GM23338 (cell line): ENCODE data around the gene BRD3. TPM values are rescaled to one million over a fixed set of nuclear protein-coding genes. Genes with fewer than 3 reads are reported as not detected.
"Not testable (repeated sequence)": the region's sequence is repeated elsewhere in the genome, so short reads cannot be mapped to it uniquely, and the experiment has no call there.

ENCODE experiments used
- ATAC-seq: fragments of 200-7000 bp; cut with Tn5 transposase; 3 replicates; pipeline ENCODE4 v1.9.1; 2020
- DNase-seq: peaks from one replicate; pipeline ENCODE4 v3.0.0-alpha.2; 2015; ENCODE audit warnings: low spot score
- H2AFZ ChIP-seq: fragments of 200-600 bp; sonication (generic); 2 replicates; pipeline ENCODE4 v1.8.0; 2016; ENCODE audit warnings: antibody characterized with exemption, mild to moderate bottlenecking, moderate library complexity
- H3F3A ChIP-seq: fragments of 200-600 bp; sonication (generic); replicated peaks from 2 replicates; pipeline ENCODE4 v1.8.0; 2017; ENCODE audit warnings: antibody characterized with exemption, mixed run types, low read depth
- H3K27ac ChIP-seq: fragments of 200-600 bp; sonication (generic); 2 replicates; pipeline ENCODE4 v1.6.1; 2016; ENCODE audit warnings: low read depth
- H3K27me3 ChIP-seq: fragments of 200-600 bp; sonication (generic); 2 replicates; pipeline ENCODE4 v1.8.0; 2016; ENCODE audit warnings: mild to moderate bottlenecking, mixed run types, moderate library complexity; ENCODE audit not compliant: insufficient read depth
- H3K36me3 ChIP-seq: fragments of 200-600 bp; sonication (generic); 2 replicates; pipeline ENCODE4 v1.8.0; 2016; ENCODE audit warnings: mild to moderate bottlenecking; ENCODE audit not compliant: insufficient read depth
- H3K4me1 ChIP-seq: fragments of 200-600 bp; sonication (generic); 2 replicates; pipeline ENCODE4 v1.8.0; 2016; ENCODE audit warnings: mild to moderate bottlenecking, moderate library complexity; ENCODE audit not compliant: insufficient read depth
- H3K4me2 ChIP-seq: fragments of 200-600 bp; sonication (generic); 2 replicates; pipeline ENCODE4 v1.7.1; 2017; ENCODE audit warnings: mixed run types
- H3K4me3 ChIP-seq: fragments of 200-600 bp; sonication (generic); 2 replicates; pipeline ENCODE4 v1.6.1; 2016; ENCODE audit warnings: mixed run types
- H3K79me2 ChIP-seq: fragments of 200-600 bp; sonication (generic); replicated peaks from 2 replicates; pipeline ENCODE4 v1.8.0; 2017; ENCODE audit warnings: mild to moderate bottlenecking; ENCODE audit not compliant: insufficient read depth
- H3K9me2 ChIP-seq: fragments of 200-600 bp; sonication (generic); 2 replicates; pipeline ENCODE4 v1.8.0; 2017; ENCODE audit not compliant: insufficient read depth
- H4K20me1 ChIP-seq: fragments of 200-600 bp; sonication (generic); replicated peaks from 2 replicates; pipeline ENCODE4 v1.8.0; 2017; ENCODE audit warnings: mild to moderate bottlenecking; ENCODE audit not compliant: insufficient read depth
- H3K27ac Mint-ChIP-seq: 2 replicates; pipeline ENCODE4 v1.8.0; 2020; ENCODE audit warnings: inconsistent platforms, mild to moderate bottlenecking, moderate library complexity, mixed read lengths
- H3K27me3 Mint-ChIP-seq: 3 replicates; pipeline ENCODE4 v1.8.0; 2022; ENCODE audit warnings: low read depth, mild to moderate bottlenecking, moderate library complexity, mixed read lengths, inconsistent platforms; ENCODE audit not compliant: insufficient read depth, poor library complexity
- H3K36me3 Mint-ChIP-seq: 3 replicates; pipeline ENCODE4 v1.8.0; 2021; ENCODE audit warnings: low read depth, mild to moderate bottlenecking, inconsistent platforms, moderate library complexity, mixed read lengths
- H3K4me1 Mint-ChIP-seq: 3 replicates; pipeline ENCODE4 v1.8.0; 2020; ENCODE audit warnings: mild to moderate bottlenecking, inconsistent platforms, mixed read lengths
- H3K4me3 Mint-ChIP-seq: 3 replicates; pipeline ENCODE4 v1.8.0; 2021; ENCODE audit warnings: moderate library complexity, mild to moderate bottlenecking, inconsistent platforms, mixed read lengths
- H3K9me3 Mint-ChIP-seq: 3 replicates; pipeline ENCODE4 v1.8.0; 2020; ENCODE audit warnings: moderate library complexity, mild to moderate bottlenecking, inconsistent platforms, mixed read lengths
- CREB1 ChIP-seq: fragments of 250-450 bp; sonication (Bioruptor Pico); IDR thresholded peaks from 2 replicates; pipeline ENCODE4 v1.5.0; 2020; ENCODE audit warnings: low read depth, mild to moderate bottlenecking, moderate library complexity
- CTCF ChIP-seq, 2 experiments: fragments of 200-600 bp in 1 of 2; sonication (generic) in 1 of 2; conservative IDR thresholded peaks; 2 replicates each; pipeline versions ENCODE4 v1.5.1 to v1.6.1; 2016 to 2017; ENCODE audit warnings: antibody characterized with exemption in 2 of 2, low read depth in 2 of 2, mild to moderate bottlenecking in 2 of 2, moderate library complexity in 1 of 2
- ETS1 ChIP-seq: IDR thresholded peaks from 2 replicates; pipeline ENCODE4 v1.6.1; 2016; ENCODE audit warnings: antibody characterized with exemption
- EZH2 ChIP-seq: fragments of 200-600 bp; sonication (generic); IDR thresholded peaks from one replicate; pipeline ENCODE4 v1.8.0; 2017; ENCODE audit warnings: antibody characterized with exemption, mild to moderate bottlenecking, low read depth; ENCODE audit not compliant: unreplicated experiment
- NANOG ChIP-seq: IDR thresholded peaks from 2 replicates; pipeline ENCODE4 v1.6.1; 2016; ENCODE audit warnings: antibody characterized with exemption, borderline replicate concordance
- POLR2AphosphoS5 ChIP-seq: IDR thresholded peaks from 2 replicates; pipeline ENCODE4 v1.6.1; 2016; ENCODE audit warnings: antibody characterized with exemption, low read depth
- REST ChIP-seq: IDR thresholded peaks from one replicate; pipeline ENCODE4 v1.6.1; 2018; ENCODE audit warnings: antibody characterized with exemption; ENCODE audit not compliant: unreplicated experiment
- STAT1 ChIP-seq: IDR thresholded peaks from one replicate; pipeline ENCODE4 v1.6.1; 2016; ENCODE audit warnings: antibody characterized with exemption; ENCODE audit not compliant: unreplicated experiment
- ZNF114 ChIP-seq: fragments of 250-450 bp; sonication (Bioruptor Pico); IDR thresholded peaks from 2 replicates; pipeline ENCODE4 v1.5.0; 2020; ENCODE audit warnings: mild to moderate bottlenecking, moderate library complexity
- ZNF462 ChIP-seq: fragments of 250-450 bp; sonication (Bioruptor Pico); IDR thresholded peaks from 2 replicates; pipeline ENCODE4 v1.5.0; 2020; ENCODE audit warnings: mild to moderate bottlenecking, moderate library complexity
- polyA plus RNA-seq: library from polyadenylated mRNA; unstranded; fragments of >200 nt; fragmentation: Nextera tagmentation; extraction: Ambion mirVana; gene quantifications from 2 replicates; pipeline ENCODE4 v1.2.1, GENCODE V29; 2016
- total RNA-seq: library from RNA; depleted of rRNA; stranded (reverse); fragments of >200 nt; shearing (Covaris generic); gene quantifications from 2 replicates; pipeline ENCODE4 v1.2.3, GENCODE V29; 2014

Gene BRD3
- total and polyA plus RNA-seq, 2 experiments from 2014 or later, result 46.0 to 88.0 TPM

GRCh38 chr9:134075689-134076088 lies 7.9 kb upstream of the BRD3 start:
- H2AFZ ChIP-seq, H3K79me2 ChIP-seq, H3K27me3 ChIP-seq, H3K27ac ChIP-seq, H3K9me2 ChIP-seq, H3K4me3 Mint-ChIP-seq, H3K36me3 ChIP-seq, H3K4me2 ChIP-seq, H3K4me1 Mint-ChIP-seq, DNase-seq, H3K27ac Mint-ChIP-seq, H3K27me3 Mint-ChIP-seq, ATAC-seq, H3F3A ChIP-seq, H3K4me3 ChIP-seq, H3K4me1 ChIP-seq, H4K20me1 ChIP-seq: not testable (repeated sequence)
- Mint-ChIP-seq H3K36me3 (peaks cover 20% of the 10 kb centered on the region; the same call in 2 of the 3 replicates), H3K9me3 (peaks cover 52% of the 10 kb centered on the region)

- Mint-ChIP-seq H3K4me1 (peaks cover 3% of the 10 kb centered on the region; the same call in 1 of the 3 replicates), H3K27me3 (peaks cover 15% of the 10 kb centered on the region), H3K4me3 (no peak overlapping the region), H3K9me3 (peaks cover 45% of the 10 kb centered on the region), H3K36me3 (peaks cover 20% of the 10 kb centered on the region; the same call in 2 of the 3 replicates), H3K27ac (no peak overlapping the region)
- Histone ChIP-seq H3K36me3 (no peaks in the 10 kb centered on the region), H3K9me2 (no peaks in the 10 kb centered on the region), H3F3A (no peaks in the 10 kb centered on the region), H3K4me3 (no peak overlapping the region), H2AFZ (no peak overlapping the region), H3K27ac (no peak overlapping the region), H3K27me3 (no peaks in the 10 kb centered on the region), H3K4me2 (no peak overlapping the region), H3K4me1 (no peaks in the 10 kb centered on the region), H3K79me2 (no peaks in the 10 kb centered on the region), H4K20me1 (no peaks in the 10 kb centered on the region)
- ATAC-seq (no peak), DNase-seq (no peak)
- no peak for TF ChIP-seq ZNF462 (CRISPR knock-in tag)
- no peak for TF ChIP-seq ETS1
- TF ChIP-seq POLR2AphosphoS5, result no peak
- no peak for TF ChIP-seq STAT1
- no peak for TF ChIP-seq EZH2
- no peak for TF ChIP-seq CREB1 (CRISPR knock-in tag)
- no peak for TF ChIP-seq CTCF (conservative IDR thresholded peaks at IDR 0.05; ENCODE audit: low read depth in 2 of 2)
- no peak for TF ChIP-seq NANOG
- no peak for TF ChIP-seq ZNF114 (CRISPR knock-in tag)
- TF ChIP-seq REST, result no peak
Measured at GRCh38 chr9:134073500-134073899, 5.7 kb upstream of the BRD3 start.
